Aorta (tissue), 5 donors: ENCODE measurements around the gene NUDT4. TPM values are rescaled to one million over a fixed set of nuclear protein-coding genes. Genes with fewer than 3 reads are reported as not detected.
"Not testable (repeated sequence)": the region's sequence is repeated elsewhere in the genome, so short reads cannot be mapped to it uniquely, and the experiment has no call there.

Source experiments
- ATAC-seq: fragments of 200-7000 bp; cut with Tn5 transposase; one replicate; pipeline ENCODE4 v1.9.1; 2022; ENCODE audit warnings: moderate library complexity; ENCODE audit not compliant: low FRiP score
- DNase-seq, 2 donors: peaks; one replicate each; pipeline ENCODE4 v3.0.0-alpha.2; 2020
- H3K27ac ChIP-seq, 2 donors: one replicate each; pipeline ENCODE4 v1.5.1; 2013; ENCODE audit warnings: low read length in 2 of 2, mild to moderate bottlenecking in 2 of 2, moderate library complexity in 2 of 2, control low read depth in 1 of 2, inconsistent platforms in 1 of 2, low read depth in 1 of 2
- H3K27me3 ChIP-seq, 2 donors: one replicate each; pipeline ENCODE4 v1.6.1; 2013; ENCODE audit warnings: control low read depth in 1 of 2, low read length in 1 of 2, mild to moderate bottlenecking in 1 of 2, moderate library complexity in 1 of 2; ENCODE audit not compliant: insufficient read depth in 2 of 2, control insufficient read depth in 1 of 2
- H3K36me3 ChIP-seq, 2 donors: one replicate each; pipeline ENCODE4 v1.6.1; 2013; ENCODE audit warnings: control low read depth in 1 of 2, low read length in 1 of 2, mild to moderate bottlenecking in 1 of 2; ENCODE audit not compliant: insufficient read depth in 2 of 2, control insufficient read depth in 1 of 2
- H3K4me1 ChIP-seq, 2 donors: one replicate each; pipeline ENCODE4 v1.6.1; 2013; ENCODE audit warnings: low read length in 2 of 2, control low read depth in 1 of 2, mild to moderate bottlenecking in 1 of 2, moderate library complexity in 1 of 2; ENCODE audit not compliant: insufficient read depth in 2 of 2, control insufficient read depth in 1 of 2
- H3K4me3 ChIP-seq, 2 donors: one replicate each; pipeline ENCODE4 v1.5.1; 2013; ENCODE audit warnings: low read length in 2 of 2, control low read depth in 1 of 2, mild to moderate bottlenecking in 1 of 2
- H3K9me3 ChIP-seq: one replicate; pipeline ENCODE4 v1.6.1; 2013; ENCODE audit warnings: mild to moderate bottlenecking, low read length; ENCODE audit not compliant: control insufficient read depth
- WGBS, 2 donors: extraction: QIAGEN DNeasy Blood & Tissue Kit; methylation state at CpG; one replicate each; pipeline ENCODE4 v1.1.7; 2013; 5-methylcytosine and 5-hydroxymethylcytosine counted together
- intact Hi-C, 2 donors: fragments of 100-400 bp; cut with DNase I; formaldehyde crosslinking; loops; one replicate each; pipeline versions ENCODE4 v1.14.2 to v1.15.0; 2022
- polyA plus RNA-seq, 2 donors: library from polyadenylated mRNA; stranded (reverse); fragments of 200-250 nt; gene quantifications; one replicate each; pipeline ENCODE4 v1.2.3, GENCODE V29; 2013
- total RNA-seq, 2 donors: library from RNA; stranded (reverse); fragmentation: NEBNext Ultra II Directional; extraction: Animal tissue kit (Norgen Biotek cat#: 25700); gene quantifications; one replicate each; pipeline ENCODE4 v1.2.1, GENCODE V29; 2021
- donor health status: healthy with polysubstance abuse.
- donor health status: Bipolar disorder and iron deficiency.
- donor health status: DM: no; HTN: no; CAD: no.
- donor health status: DM: no; HTN: no; CAD: no.
- donor health status: DM: yes; HTN: yes; CAD: no.

Gene NUDT4
- total and polyA plus RNA-seq, 4 donors = 47.3 to 101 (median 65.6) TPM

DNA sequence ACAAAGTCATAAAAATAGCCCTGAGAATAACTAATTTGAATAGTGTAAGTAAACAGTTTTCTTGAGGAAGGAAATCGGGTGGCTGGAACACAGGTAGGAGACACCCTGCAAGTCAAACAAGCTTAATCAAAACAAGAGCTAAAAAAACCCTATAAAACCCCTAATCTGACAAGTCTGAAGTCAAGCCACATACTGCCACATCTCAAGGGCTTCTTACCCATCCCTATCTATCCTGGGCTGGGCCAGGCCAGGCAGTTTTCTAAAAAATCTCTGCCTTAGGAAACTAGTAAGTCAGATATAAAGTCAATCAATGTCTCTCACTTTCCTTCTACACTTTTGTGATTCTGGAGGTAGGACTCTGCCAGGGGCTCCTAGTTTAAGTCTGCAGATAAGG lies 48.7 kb downstream of the NUDT4 start:
- 8% methylated on average over 1 of the region's 1 CpG for WGBS, 2 donors
- Histone ChIP-seq H3K27ac (no peak overlapping the region), H3K4me1 (peaks cover 2 to 11% of the 10 kb centered on the region in 2 donors), H3K36me3 (no peaks in the 10 kb centered on the region), H3K27me3 (no peaks in the 10 kb centered on the region), H3K4me3 (no peak overlapping the region), H3K9me3 (no peaks in the 10 kb centered on the region)
- ATAC-seq (no peak), DNase-seq (no peak)
- intact Hi-C loops = no loop called here

DNA sequence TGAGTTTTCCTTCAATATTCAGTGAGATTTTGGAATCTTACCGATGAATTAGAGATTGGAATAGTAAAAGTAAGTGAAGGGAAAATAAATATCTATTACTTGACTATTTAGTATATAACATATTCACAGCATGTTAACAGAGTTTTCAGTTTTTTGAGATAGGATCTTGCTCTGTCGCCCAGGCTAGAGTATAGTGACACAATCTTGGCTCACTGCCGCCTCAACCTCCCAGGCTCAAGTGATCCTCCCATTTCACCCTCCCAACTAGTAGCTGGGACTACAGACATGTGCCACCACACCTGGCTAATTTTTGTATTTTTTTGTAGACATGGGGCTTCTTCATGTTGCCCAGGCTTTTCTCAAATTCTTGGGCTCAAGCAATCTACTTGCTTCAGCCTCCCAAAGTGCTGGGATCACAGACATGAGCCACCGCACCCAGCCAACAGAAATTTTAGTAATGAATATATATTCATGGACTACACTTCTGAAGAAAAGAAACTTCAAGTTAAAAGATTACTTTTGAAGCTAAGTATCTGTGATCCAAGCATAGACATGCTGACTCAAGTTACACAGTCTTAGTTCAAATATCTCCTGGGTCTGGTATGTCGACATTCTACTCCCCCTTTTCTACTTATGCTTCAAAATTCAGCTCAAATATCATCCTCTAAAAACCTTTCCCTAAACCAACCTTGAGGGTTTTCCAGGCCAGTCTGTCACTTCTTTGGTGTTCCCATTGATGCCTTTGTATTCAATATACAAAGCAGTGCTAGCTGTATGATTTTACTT lies 50.2 kb downstream of the NUDT4 start:
- WGBS, 2 donors = 33 to 41% methylated on average over 5 of the region's 5 CpGs
- no peak for DNase-seq
- peak; percentile 34 for ATAC-seq
- peaks cover 4 to 11% of the 10 kb centered on the region in 2 donors for H3K4me1 ChIP-seq
- intact Hi-C loops = no loop called here
- H3K36me3 ChIP-seq = no peaks in the 10 kb centered on the region
- no peak overlapping the region for H3K27ac ChIP-seq
- no peaks in the 10 kb centered on the region for H3K9me3 ChIP-seq
- H3K27me3 ChIP-seq = no peaks in the 10 kb centered on the region
- no peak overlapping the region for H3K4me3 ChIP-seq

DNA sequence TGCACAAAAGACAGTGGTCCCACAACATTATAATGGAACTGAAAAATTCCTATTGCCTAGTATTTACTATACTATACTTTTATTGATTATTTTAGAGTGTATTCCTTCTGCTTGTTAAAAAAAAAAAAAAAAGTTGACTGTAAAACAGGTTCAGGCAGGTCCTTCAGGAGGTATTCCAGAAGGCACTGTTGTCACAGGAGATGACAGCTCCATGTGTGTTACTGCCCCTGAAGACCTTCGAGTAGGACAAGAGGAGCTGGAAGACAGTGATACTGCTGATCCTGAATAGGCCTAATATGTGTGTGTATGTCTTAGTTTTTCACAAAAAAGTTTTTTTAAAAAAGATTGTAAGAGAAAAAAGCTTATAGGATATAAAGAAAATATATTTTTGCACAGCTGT lies 51.7 kb downstream of the NUDT4 start:
- Histone ChIP-seq H3K9me3 (no peaks in the 10 kb centered on the region), H3K4me1 (peaks cover 4 to 11% of the 10 kb centered on the region in 2 donors), H3K27ac (no peak overlapping the region), H3K36me3 (no peaks in the 10 kb centered on the region), H3K4me3 (no peak overlapping the region), H3K27me3 (no peaks in the 10 kb centered on the region)
- ATAC-seq = no peak
- DNase-seq = no peak
- 56 to 58% methylated on average over 1 of the region's 1 CpG for WGBS, 2 donors
- intact Hi-C loops = no loop called here

DNA sequence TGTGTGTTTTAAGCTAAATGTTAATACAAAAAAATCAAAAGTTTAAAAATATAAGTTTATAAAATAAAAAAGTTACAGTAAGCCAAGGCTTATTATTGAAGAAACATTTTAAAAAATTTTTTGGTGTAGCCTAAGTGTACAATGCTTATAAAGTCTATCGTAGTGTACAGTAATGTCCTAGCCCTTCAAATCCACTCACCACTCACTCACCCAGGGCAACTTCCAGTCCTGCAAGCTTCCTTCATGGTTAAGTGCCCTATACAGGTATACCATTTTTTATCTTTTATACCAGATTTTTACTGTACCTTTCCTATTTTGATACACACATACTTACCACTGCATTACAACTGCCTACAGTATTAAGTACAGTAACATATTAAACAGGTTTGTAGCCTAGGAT lies 52.1 kb downstream of the NUDT4 start:
- H3K27me3 ChIP-seq = no peaks in the 10 kb centered on the region
- H3K27ac ChIP-seq = no peak overlapping the region
- ATAC-seq = no peak
- H3K9me3 ChIP-seq = no peaks in the 10 kb centered on the region
- intact Hi-C loops = no loop called here
- H3K36me3 ChIP-seq = no peaks in the 10 kb centered on the region
- 30 to 51% methylated on average over 1 of the region's 1 CpG for WGBS, 2 donors
- H3K4me1 ChIP-seq = peaks cover 4 to 11% of the 10 kb centered on the region in 2 donors
- DNase-seq = no peak
- H3K4me3 ChIP-seq = no peak overlapping the region

DNA sequence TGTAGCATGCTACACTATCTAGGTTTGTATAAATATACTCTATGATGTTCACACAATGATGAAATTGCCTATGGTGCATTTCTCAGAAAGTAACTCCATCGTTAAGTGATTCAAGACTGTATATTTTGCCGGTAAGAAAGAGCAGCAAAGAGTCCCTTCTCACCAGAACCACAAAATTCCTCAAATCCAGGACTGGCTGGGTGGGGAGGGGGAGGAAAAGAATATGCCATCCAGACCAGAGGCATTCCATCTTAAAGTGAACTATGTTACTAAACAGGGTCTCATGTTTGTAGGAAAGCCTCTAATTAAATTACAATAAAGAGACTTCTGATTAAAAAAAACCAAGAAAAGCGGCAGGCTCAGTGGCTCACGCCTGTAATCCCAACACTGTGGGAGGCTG lies 52.6 kb downstream of the NUDT4 start:
- 64% methylated on average over 4 of the region's 4 CpGs for WGBS, 2 donors
- DNase-seq = no peak
- Histone ChIP-seq H3K36me3 (no peaks in the 10 kb centered on the region), H3K4me3 (no peak overlapping the region), H3K4me1 (peaks cover 3 to 11% of the 10 kb centered on the region in 2 donors), H3K9me3 (no peaks in the 10 kb centered on the region), H3K27me3 (no peaks in the 10 kb centered on the region), H3K27ac (no peak overlapping the region)
- ATAC-seq = no peak
- intact Hi-C loops = no loop called here

DNA sequence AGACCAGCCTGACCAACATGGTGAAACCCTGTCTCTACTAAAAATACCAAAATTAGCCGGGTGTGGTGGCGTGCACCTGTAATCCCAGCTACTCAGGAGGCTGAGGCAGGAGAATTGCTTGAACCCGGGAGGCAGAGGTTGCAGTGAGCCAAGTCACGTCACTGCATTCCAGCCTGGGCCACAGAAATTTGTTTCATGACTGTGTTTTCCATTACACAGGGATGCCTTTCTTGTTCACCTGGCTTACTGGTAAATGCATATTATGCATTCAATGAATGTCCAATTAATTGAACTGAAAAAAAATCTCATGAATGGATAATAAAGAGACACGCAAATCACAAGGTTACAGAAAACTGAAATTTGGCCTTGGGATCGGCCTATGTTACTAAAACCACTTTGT lies 54.3 kb downstream of the NUDT4 start:
- WGBS, 2 donors = 67 to 78% methylated on average over 6 of the region's 6 CpGs
- intact Hi-C loops = not testable (repeated sequence)

DNA sequence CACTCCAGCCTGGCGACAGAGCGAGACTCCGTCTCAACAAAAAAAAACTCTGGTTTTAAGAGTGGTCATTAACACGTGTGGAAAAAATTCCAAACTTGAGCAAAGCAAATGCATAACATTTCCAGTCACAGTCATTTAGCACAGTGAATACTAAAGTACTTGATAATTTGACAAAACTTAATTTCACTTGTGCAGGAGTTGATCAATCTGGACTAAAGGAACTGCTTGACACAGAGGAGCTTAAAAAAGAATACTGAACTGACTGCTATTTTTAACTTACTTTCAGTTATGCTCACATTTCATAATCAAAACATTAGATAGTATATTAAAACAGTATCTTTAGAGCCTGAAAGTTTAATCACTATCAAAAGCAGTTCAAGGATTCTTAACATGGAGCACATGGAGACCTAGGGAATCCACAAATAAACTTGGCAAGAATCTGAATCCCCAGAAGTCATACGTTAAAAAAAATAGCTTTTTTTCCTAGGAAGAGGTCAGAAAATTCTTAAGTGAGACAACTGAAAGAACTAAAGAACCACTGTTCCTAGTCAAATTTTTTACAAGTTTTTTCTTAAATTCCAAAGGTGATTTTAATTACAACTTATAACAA lies 56.6 kb downstream of the NUDT4 start:
- 12% methylated on average over 5 of the region's 5 CpGs for WGBS, 2 donors
- DNase-seq (no peak), ATAC-seq (no peak)
- intact Hi-C loops = no loop called here
- Histone ChIP-seq H3K27me3 (no peaks in the 10 kb centered on the region), H3K9me3 (no peaks in the 10 kb centered on the region), H3K36me3 (no peaks in the 10 kb centered on the region), H3K4me3 (peak overlapping the region in 1 of 2 donors; percentile 18), H3K4me1 (peaks cover 1 to 6% of the 10 kb centered on the region in 2 donors), H3K27ac (no peak overlapping the region)

More for the DNA sequence above, 54.3 kb downstream of the NUDT4 start:
- DNase-seq, H3K9me3 ChIP-seq, ATAC-seq, H3K27me3 ChIP-seq, H3K27ac ChIP-seq, H3K4me1 ChIP-seq, H3K36me3 ChIP-seq, H3K4me3 ChIP-seq: not testable (repeated sequence)

DNA sequence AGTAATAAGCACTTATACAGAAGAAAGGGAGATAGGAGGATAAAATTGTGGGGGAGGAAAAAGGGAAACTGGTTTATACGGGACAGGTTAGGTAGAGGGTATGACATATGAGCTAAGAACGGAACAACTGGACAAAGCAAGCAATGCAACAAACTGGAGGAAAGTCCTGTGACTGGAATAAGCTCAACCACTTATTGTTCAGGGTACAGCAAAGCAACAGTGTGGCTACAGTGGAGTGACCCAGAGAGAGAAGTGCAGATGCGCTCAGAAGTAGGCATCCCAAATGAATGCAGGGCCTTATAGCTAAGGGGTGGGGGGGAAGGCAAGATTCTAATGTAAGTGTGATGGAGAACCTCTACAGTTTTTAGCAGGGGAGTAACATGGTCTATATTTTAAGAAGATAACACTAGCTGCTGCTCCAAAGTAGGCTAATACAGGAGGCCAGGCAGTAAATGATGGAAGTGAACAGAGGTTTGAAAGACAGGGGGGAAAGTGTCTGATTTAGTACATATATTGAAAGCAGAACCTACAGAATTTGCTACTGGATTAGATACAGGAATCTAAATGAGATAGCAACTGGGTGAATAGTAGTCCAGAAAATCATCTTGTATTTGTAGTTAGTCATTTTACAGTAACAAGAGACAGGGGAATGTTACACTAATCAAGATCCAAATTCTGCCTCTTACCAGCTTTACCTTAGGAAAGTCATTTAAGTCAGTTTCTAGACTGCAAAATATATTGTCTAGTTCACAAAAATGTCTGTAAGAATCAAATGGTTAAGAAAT lies 60.7 kb downstream of the NUDT4 start:
- Histone ChIP-seq H3K9me3 (no peaks in the 10 kb centered on the region), H3K27ac (no peak overlapping the region), H3K4me1 (peaks cover 2 to 6% of the 10 kb centered on the region in 2 donors), H3K27me3 (no peaks in the 10 kb centered on the region), H3K36me3 (no peaks in the 10 kb centered on the region), H3K4me3 (no peak overlapping the region)
- 72 to 76% methylated on average over 3 of the region's 3 CpGs for WGBS, 2 donors
- ATAC-seq = no peak
- no peak for DNase-seq
- intact Hi-C loops = no loop called here
